Stimulated activated CD8-positive, alpha-beta memory T cell treated with anti-CD3 and anti-CD28 coated beads, Interleukin-7, amount 100 ng/mL, for 24 hours (primary cell): ENCODE results near the gene RGS6.

ENCODE experiments used
- DNase-seq: peaks from one replicate; pipeline ENCODE4 v3.0.0-alpha.2; 2020; ENCODE audit warnings: low read depth

Gene RGS6

GRCh38 chr14:71947947-71948500, 15.8 kb downstream of the RGS6 start:
- no peak for DNase-seq

DNA sequence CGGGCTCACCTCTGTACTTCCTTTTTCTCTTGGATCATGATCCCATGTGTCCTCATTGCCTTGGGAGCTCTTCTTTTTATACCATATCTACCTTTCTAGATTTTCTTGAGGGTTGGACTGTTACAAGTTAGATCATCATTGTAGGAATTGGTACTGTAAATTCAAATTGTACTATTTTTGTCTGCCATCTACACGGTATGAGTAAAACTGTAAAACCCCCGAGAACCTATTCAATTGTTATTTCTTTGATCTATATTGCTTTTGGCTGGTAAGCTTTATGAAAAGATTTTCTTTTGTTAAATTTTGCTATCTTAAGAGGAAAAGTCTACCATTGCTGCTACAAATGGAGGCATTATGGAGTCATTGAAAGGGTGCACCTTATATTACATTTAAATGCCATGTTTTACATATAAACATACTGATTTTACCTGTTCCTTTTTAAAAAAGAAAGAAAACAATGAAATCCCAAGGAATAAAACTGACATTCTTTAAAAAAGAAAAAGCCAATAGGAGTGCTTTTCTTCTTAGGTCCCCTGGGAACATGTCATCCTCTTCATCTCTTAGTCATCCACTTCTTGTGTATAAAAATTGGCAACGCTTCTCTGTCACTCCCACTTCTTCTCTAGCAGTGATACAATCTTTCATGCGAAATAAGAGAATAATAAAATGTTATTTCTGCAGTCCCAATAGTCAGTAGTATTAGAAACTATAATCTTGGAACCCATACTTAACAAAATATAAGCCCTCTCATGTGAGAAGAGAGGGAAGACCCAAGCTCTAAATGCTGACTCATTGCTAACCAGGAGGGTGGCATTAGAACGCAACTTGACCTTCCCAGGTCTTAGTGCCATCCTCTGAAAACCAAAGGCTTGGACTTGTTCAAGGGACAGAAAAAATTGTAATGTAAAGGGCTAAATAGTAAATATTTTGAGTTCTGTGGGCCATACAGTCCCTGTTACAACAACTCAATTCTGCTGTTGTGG, 20.4 kb downstream of the RGS6 start:
- DNase-seq: no peak

GRCh38 chr14:71956920-71957563, 24.8 kb downstream of the RGS6 start:
- DNase-seq: no peak

DNA sequence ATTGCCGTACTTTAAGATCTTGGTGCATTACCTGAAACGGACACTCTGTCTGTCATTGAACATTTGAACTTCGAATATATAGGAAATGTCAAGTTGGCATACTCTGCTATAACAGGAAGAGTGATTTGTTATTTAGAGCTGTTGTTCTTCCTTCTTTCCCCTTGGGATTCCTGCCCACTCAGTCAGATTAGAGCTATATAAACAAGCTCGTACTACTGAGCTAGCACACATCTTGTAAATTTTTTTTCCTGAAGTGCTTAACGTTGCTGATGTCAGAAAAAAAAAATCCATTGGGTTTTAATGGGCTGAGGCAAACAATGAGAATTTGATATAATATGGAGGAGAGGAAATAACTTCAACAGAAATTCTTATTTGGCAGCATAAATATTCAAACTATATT, 26.8 kb downstream of the RGS6 start:
- DNase-seq: no peak

DNA sequence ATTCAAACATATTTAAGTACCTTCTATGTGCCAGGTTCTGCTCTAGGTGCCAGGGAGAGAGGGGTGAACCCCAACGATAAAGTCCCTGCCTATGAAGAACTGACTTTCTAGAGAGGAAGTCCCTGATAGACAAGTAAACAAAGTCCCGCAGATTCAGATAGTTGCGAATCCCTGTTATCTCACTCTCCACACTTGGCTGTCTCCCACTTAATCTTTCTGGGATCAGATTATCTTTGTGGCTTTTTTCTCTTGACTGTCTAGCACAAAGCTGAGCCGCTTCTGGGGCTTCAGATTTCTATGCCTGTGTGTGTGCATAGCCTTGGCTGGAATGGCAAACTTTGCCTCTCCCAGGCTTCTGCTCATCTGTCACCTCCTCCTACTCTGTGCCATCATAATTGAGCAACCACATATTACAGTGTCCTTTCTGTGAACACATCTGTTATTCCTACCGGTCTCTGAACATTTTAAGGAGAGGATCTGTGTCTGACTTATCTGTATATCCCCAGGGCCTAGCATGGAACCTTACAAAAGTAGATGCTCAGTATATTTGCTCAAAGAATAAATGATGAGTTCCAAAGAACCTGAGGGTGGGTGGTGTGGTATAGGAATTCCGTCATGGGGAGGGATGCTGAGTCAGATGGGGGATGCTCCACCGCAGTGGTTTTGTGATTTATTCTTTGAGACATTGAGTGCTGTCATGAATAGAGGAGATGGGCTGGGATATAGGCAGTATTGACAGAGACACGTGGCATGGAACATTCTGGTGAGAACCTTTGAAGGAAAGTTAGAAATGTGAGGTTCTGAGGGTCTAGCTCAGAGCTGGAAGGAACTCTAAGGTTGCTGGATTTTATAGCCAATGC, 28.5 kb downstream of the RGS6 start:
- no peak for DNase-seq

- DNase-seq: no peak
Observed at GRCh38 chr14:71961972-71962371, 29.7 kb downstream of the RGS6 start.

GRCh38 chr14:71964716-71965115, 32.5 kb downstream of the RGS6 start:
- no peak for DNase-seq

GRCh38 chr14:71966528-71966927, 34.3 kb downstream of the RGS6 start:
- no peak for DNase-seq

DNA sequence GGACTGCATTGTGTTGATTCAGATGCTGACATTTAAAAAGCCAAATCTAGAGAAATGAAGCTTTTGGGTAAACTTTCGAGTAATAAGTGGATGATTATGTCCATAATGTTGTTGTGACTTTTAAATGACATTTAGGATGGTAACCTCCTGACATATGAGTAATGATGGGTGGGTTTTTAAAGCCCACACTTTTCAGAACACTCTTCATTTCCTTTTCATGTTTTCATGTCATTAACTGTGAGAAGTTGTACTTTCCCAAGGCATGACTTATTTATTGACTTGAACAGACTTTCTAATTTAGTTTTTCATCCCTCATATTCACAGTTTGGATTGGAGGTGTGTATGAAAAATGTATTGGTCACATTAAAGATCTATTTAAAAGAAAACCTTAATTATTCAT, 35.5 kb downstream of the RGS6 start:
- no peak for DNase-seq

- DNase-seq: no peak
Observed at GRCh38 chr14:71970272-71970671, 38.0 kb downstream of the RGS6 start.

DNA sequence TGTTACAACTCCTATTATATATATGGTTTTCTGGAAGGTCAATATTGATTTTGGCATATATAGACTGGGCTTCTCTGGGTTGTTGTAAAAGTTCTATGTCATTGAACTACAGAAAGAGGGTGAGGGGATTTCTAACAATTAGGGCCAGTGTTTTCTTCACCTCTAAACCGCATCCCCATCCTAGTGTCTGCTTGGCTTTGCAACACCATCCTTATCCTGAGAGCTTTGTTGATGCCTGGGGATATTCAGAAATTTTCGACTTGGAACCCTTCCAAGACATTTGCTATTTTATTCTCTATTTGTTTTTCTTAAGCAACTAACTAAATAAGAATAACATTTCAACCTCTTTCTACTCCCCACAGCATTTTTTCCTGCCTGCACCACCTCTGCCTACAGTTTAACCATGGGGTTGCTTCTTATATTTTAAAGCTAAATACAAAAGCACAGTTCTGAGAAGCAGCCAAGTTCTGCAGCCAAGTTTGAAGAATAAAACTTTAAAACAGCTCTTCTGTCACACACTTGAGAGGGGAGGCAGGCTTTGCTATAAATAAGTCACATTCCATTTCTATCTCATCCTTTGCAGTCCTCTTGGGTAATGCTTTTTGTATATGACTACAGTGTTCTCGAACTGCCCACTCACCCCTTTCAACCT, 53.4 kb downstream of the RGS6 start:
- DNase-seq: no peak

- no peak for DNase-seq
Observed at GRCh38 chr14:71988476-71988875, 56.2 kb downstream of the RGS6 start.

- DNase-seq: no peak
Observed at GRCh38 chr14:71988939-71989338, 56.7 kb downstream of the RGS6 start.

- DNase-seq: no peak
Observed at GRCh38 chr14:71994416-71994815, 62.2 kb downstream of the RGS6 start.

DNA sequence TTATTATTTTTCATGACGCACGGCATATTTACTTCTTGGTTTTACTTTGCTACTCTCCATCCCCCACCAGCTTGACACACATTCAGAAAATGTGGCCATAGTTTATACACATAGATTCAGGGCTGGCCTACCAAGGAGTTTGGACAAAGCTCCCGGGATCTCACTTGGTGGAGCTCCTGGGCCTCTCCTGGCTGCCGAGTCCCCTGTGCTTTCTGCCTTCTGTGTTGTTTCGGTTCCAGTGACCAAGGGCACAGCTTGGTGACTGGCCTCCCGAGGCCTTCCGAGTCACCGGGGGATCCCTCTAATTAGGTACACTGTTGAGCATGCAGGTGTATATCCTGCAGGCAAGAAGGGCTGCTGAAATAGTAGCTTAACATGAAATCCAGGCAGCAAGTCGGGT, 63.5 kb downstream of the RGS6 start:
- DNase-seq: no peak

DNA sequence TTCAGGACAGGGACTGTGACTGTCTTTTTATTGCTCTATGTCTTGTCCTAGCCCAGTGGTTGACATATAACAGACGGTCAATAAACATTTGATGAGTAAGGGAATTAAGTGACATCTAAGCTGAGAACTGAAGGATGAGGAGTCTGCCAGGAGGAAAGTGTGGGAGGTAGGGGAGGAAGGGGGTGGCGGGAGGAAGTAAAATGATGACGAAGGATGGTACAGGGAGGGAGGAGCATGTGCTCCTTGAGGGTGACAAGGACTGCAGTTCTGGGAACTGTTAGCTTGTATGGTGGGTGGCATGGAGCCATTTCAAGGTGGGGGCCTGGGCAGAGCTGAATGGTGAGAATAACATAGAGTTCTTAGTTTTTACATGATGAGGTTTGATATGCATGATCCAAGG, 64.4 kb downstream of the RGS6 start:
- DNase-seq: no peak

DNA sequence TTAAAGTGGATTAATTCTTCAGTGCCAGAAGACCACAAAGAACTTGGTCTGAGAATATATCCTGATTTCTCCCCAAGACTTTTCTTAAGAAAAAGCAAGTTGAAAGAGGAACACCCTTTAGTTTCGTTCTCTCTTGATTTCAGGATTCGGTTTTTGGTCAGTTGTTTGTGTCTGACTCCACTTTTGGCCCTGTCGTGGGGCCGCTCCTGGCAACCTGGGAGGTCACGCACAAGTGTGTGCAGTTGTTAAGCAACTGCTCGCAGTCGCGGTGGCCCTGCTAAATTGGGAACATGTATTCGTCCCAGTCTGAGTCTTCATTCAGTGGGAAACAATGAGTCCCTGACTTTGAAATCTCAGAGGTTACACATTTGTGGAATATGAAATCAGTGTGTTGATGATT, 68.7 kb downstream of the RGS6 start:
- DNase-seq: no peak

- no peak for DNase-seq
Observed at GRCh38 chr14:72002731-72003130, 70.5 kb downstream of the RGS6 start.

- no peak for DNase-seq
Observed at GRCh38 chr14:72008666-72009065, 76.4 kb downstream of the RGS6 start.

DNA sequence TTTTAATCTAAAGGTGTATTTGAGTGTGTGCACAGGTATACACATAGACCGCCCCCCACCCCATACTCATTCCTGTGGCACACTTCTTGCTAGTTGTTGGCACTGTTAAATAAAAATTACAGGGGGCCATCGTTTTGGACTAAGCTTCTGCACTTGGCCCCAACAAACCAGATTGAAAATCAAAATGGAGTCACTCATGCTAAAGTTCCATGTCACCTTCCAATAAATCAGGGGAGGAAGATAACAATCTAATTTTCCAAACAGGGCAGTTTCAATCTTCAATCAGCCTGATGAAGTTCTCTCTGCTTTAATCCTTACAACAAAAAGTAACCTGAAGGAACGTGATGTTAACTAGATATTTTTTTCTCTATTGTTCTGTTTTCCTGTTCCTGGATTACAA, 78.2 kb downstream of the RGS6 start:
- no peak for DNase-seq

- no peak for DNase-seq
Observed at GRCh38 chr14:72013721-72014345, 81.6 kb downstream of the RGS6 start.
